ENCODE results near the gene CD6. TPM values are rescaled to one million over a fixed set of nuclear protein-coding genes. Genes with fewer than 3 reads are reported as not detected.

CD6 gene
- total RNA-seq, 1 experiment from 2014 or later, result not detected

GRCh38 chr11:60978546-60979380 lies 7.3 kb downstream of the CD6 start:
- Histone ChIP-seq H3K27me3 (ENCODE audit: insufficient read depth, low read length) (no peaks in the 10 kb centered on the region; the same call in 1 of the 2 replicates), H4K91ac (ENCODE audit: insufficient read length, low read depth, low read length) (no peak overlapping the region), H2BK15ac (ENCODE audit: low read depth, low read length) (no peak overlapping the region), H4K8ac (replicated peaks; ENCODE audit: insufficient read length, low read depth, low read length) (no peak overlapping the region), H3K27ac (ENCODE audit: insufficient read length, low read depth, low read length) (no peak overlapping the region), H3K4ac (ENCODE audit: low read depth, low read length) (no peak overlapping the region), H3K4me2 (ENCODE audit: insufficient read depth, insufficient read length, low read length) (no peak overlapping the region), H3K79me1 (ENCODE audit: insufficient read depth, low read depth, low read length, poor library complexity, severe bottlenecking) (no peaks in the 10 kb centered on the region), H3K56ac (ENCODE audit: insufficient read length, low read depth, low read length) (no peak overlapping the region), H3K23me2 (ENCODE audit: insufficient read length, low read depth, low read length, poor library complexity, severe bottlenecking) (no peaks in the 10 kb centered on the region), H2AFZ (ENCODE audit: low read length) (no peak overlapping the region), H2BK5ac (ENCODE audit: insufficient read length, low read length) (no peak overlapping the region), H3K4me1 (ENCODE audit: insufficient read depth, low read length) (no peaks in the 10 kb centered on the region), H3K9me3 (ENCODE audit: control insufficient read depth, low read depth, low read length) (no peaks in the 10 kb centered on the region), H2AK5ac (ENCODE audit: insufficient read length, low read length) (no peak overlapping the region), H2BK20ac (ENCODE audit: low read depth, low read length, poor library complexity, severe bottlenecking) (no peak overlapping the region), H2BK120ac (ENCODE audit: low read depth, low read length, poor library complexity, severe bottlenecking) (no peak overlapping the region), H4K5ac (ENCODE audit: insufficient read length, low read depth, low read length) (no peak overlapping the region), H3K18ac (ENCODE audit: insufficient read length, low read depth, low read length) (no peak overlapping the region), H4K20me1 (ENCODE audit: control insufficient read depth, insufficient read depth, insufficient read length) (no peaks in the 10 kb centered on the region), H3K14ac (ENCODE audit: insufficient read depth, low read length) (no peak overlapping the region; the same call in 1 of the 2 replicates), H3K79me2 (ENCODE audit: insufficient read depth, low read length) (no peaks in the 10 kb centered on the region), H3T11ph (ENCODE audit: low read length) (no peak overlapping the region), H3K23ac (ENCODE audit: insufficient read length, low read depth, low read length) (no peak overlapping the region), H3K9ac (ENCODE audit: extremely low read depth, insufficient read length, low read length) (no peak overlapping the region), H2BK12ac (ENCODE audit: insufficient read length, low read depth, low read length) (no peak overlapping the region)
- TF ChIP-seq, protein P1, sequence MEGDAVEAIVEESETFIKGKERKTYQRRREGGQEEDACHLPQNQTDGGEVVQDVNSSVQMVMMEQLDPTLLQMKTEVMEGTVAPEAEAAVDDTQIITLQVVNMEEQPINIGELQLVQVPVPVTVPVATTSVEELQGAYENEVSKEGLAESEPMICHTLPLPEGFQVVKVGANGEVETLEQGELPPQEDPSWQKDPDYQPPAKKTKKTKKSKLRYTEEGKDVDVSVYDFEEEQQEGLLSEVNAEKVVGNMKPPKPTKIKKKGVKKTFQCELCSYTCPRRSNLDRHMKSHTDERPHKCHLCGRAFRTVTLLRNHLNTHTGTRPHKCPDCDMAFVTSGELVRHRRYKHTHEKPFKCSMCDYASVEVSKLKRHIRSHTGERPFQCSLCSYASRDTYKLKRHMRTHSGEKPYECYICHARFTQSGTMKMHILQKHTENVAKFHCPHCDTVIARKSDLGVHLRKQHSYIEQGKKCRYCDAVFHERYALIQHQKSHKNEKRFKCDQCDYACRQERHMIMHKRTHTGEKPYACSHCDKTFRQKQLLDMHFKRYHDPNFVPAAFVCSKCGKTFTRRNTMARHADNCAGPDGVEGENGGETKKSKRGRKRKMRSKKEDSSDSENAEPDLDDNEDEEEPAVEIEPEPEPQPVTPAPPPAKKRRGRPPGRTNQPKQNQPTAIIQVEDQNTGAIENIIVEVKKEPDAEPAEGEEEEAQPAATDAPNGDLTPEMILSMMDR (conservative IDR thresholded peaks at IDR 0.05), result no peak
- H3K27me3 Mint-ChIP-seq (ENCODE audit: low read depth), result peaks cover 8% of the 10 kb centered on the region
- no peak overlapping the region for H3K4me3 Mint-ChIP-seq
- WGBS (ENCODE audit: extremely low coverage, insufficient read length, low lambda C conversion rate), result no CpG with 5 or more reads among the region's 10 CpGs
- 0 out of 4 replicates have a peak, but pooled peaks cover 2% of the 10 kb centered on the region in 2 experiments for H3K4me1 Mint-ChIP-seq
- H3K27ac Mint-ChIP-seq, result no peak overlapping the region
- no peak for DNase-seq
- H3K9me3 Mint-ChIP-seq, result no peaks in the 10 kb centered on the region
- no peaks in the 10 kb centered on the region for H3K36me3 Mint-ChIP-seq (ENCODE audit: insufficient read depth in 1 of 3, low read depth in 3 of 3)

All from H9 (cell line).